Progenitor cell of endocrine pancreas (in vitro differentiated cells): ENCODE data around the gene BUD13. TPM values are rescaled to one million over a fixed set of nuclear protein-coding genes. Genes with fewer than 3 reads are reported as not detected.

Experiments
- DNase-seq: peaks from one replicate; pipeline ENCODE4 v3.0.0; 2021; ENCODE audit warnings: low spot score; ENCODE audit not compliant: unreplicated experiment
- H3K27ac Mint-ChIP-seq: 2 replicates; pipeline ENCODE4 v1.8.0; 2021; ENCODE audit warnings: mild to moderate bottlenecking, moderate library complexity, mixed read lengths
- H3K27me3 Mint-ChIP-seq: 2 replicates; pipeline ENCODE4 v1.8.0; 2021; ENCODE audit warnings: mixed read lengths
- H3K36me3 Mint-ChIP-seq: 2 replicates; pipeline ENCODE4 v1.8.0; 2022; ENCODE audit warnings: mixed read lengths; ENCODE audit not compliant: insufficient read depth
- H3K4me1 Mint-ChIP-seq: 2 replicates; pipeline ENCODE4 v1.8.0; 2021; ENCODE audit warnings: low read depth, mixed read lengths
- H3K4me3 Mint-ChIP-seq: 2 replicates; pipeline ENCODE4 v1.8.0; 2021; ENCODE audit warnings: low read depth, mild to moderate bottlenecking, moderate library complexity, mixed read lengths
- H3K9me3 Mint-ChIP-seq: 2 replicates; pipeline ENCODE4 v1.8.0; 2021; ENCODE audit warnings: low read depth, mixed read lengths
- CTCF ChIP-seq: fragments of 200-600 bp; sonication (generic); IDR thresholded peaks from one replicate; pipeline ENCODE4 v1.5.0; 2021; ENCODE audit warnings: antibody characterized with exemption, mild to moderate bottlenecking; ENCODE audit not compliant: unreplicated experiment
- total RNA-seq: library from RNA; stranded (reverse); gene quantifications from 2 replicates; pipeline ENCODE4 v1.2.1, GENCODE V29; 2021

Gene BUD13
- total RNA-seq, 1 donor from 2014 or later: 26.8 TPM

DNA sequence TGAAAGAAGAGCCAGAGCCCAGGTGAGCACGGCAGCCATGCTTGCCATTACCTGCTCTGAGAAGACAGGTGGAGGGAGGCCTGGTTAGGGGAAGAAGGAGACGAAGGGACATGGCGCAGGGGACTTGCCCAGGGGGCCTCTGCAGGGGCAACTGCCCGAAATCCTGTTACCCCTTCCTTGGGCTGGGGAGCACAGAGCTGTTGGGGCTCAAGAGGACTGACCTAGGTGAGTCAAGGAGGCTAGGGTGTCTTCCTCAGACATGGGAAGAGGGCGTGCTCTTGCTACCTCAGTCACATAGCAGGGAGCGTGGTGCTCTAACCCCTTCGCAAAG is 19.0 kb upstream of the BUD13 start, which contains the start of gene APOA5:
APOA5 (minus strand) TSS at position 67 of the 331 bp plus-strand sequence; CDS start at position 48, 19 bp downstream.
- no peak for TF ChIP-seq CTCF
- peaks cover 13% of the 10 kb centered on the region for H3K27me3 Mint-ChIP-seq
- H3K9me3 Mint-ChIP-seq: no peaks in the 10 kb centered on the region
- no peak for DNase-seq
- no peak within 1 kb of the TSS for H3K27ac Mint-ChIP-seq
- peaks cover 3% of the 10 kb centered on the region for H3K36me3 Mint-ChIP-seq
- H3K4me3 Mint-ChIP-seq: peak within 1 kb of the TSS; percentile 44
- peaks cover 20% of the 10 kb centered on the region for H3K4me1 Mint-ChIP-seq

DNA sequence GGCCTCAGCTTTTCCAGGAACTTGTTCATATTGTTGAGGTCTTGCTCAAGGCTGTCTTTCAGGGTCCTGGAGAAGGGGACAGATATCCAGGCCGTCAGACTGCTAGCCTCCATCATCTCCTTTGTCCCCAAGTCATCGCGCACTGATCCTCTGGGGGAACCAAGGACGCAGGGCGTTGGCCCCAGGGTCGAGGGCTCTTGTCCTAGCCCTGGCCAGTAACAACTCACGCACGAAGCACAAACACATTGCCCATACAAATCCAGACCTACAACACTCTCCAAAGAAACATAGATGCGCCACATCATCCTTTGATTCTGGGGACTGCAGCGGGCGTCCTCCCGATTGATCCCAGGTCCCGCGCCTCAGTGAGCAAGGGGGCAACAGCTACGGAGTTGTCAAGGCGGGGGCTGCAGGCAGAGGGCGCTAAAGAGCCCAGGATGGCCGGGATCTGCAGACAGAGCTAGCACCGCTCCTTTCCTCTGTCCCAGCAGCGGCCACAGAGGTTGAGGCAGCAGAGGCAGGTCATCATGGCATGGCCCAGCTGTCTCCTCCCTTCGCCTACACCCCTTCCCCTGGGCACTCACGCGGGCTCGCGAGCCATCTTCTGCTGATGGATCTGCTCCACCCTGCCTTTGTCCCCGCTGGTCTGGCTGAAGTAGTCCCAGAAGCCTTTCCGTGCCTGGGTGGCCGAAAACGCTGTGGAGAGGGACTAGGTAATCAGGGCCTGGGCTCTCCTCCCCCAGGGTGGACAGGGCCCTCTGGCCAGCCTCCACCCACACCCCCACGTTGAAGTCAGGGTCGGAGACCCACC is 18.4 kb upstream of the BUD13 start:
- no peak overlapping the region for H3K27ac Mint-ChIP-seq

DNA sequence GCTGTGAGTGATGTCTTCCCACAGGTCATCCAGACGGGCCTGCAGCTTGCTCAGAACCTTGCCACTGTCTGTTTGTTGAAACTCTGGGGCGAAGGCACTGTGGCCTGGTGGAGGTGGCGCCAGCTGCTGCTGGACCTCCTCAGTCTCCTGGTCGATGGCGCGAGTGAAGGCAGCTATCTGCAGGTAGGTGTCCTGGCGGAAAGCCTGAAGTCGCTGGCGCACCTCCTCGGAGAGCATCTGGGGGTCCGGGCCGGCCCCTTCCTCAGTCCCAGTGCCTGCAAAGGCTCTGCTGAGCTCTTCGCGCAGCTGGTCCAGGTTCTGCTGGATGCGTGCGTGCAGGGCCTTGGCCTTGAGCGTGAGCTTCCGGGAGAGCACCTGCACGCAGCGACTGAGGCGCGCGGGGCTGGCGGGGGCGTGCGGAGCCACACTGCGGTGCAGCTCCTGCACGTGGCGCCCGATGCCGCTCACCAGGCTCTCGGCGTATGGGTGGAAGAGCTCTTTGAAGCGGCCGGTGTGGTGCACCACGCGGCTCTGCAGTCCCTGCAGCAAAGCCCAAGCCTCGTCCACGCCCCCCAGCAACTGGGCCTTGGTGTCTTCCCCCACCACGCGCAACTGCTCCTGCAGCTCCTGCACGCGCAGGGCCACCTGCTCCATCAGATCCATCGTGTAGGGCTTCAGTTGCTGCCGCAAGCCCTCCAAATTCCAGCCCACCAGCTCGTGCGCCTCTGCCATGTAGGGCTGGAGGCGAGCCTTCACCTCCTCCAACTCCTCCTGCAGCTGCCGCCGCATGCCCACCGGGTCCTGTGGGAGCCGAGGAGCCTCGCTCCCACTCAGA is 17.6 kb upstream of the BUD13 start:
- no peak for TF ChIP-seq CTCF
- peaks cover 4% of the 10 kb centered on the region for H3K36me3 Mint-ChIP-seq
- H3K4me1 Mint-ChIP-seq: peaks cover 22% of the 10 kb centered on the region
- no peak overlapping the region for H3K4me3 Mint-ChIP-seq
- no peak overlapping the region for H3K27ac Mint-ChIP-seq
- H3K9me3 Mint-ChIP-seq: no peaks in the 10 kb centered on the region
- no peak for DNase-seq
- H3K27me3 Mint-ChIP-seq: peaks cover 13% of the 10 kb centered on the region

More for the DNA sequence above, 18.4 kb upstream of the BUD13 start:
- peak; percentile 83 for DNase-seq
- peak; percentile 94 for TF ChIP-seq CTCF
- peaks cover 3% of the 10 kb centered on the region for H3K36me3 Mint-ChIP-seq
- H3K4me3 Mint-ChIP-seq: peak overlapping the region; percentile 44
- H3K27me3 Mint-ChIP-seq: peaks cover 13% of the 10 kb centered on the region
- H3K9me3 Mint-ChIP-seq: no peaks in the 10 kb centered on the region
- peaks cover 22% of the 10 kb centered on the region for H3K4me1 Mint-ChIP-seq

- peaks cover 13% of the 10 kb centered on the region for H3K27me3 Mint-ChIP-seq
- peaks cover 15% of the 10 kb centered on the region for H3K36me3 Mint-ChIP-seq
- no peaks in the 10 kb centered on the region for H3K9me3 Mint-ChIP-seq
- peaks cover 22% of the 10 kb centered on the region for H3K4me1 Mint-ChIP-seq
- H3K4me3 Mint-ChIP-seq: peak overlapping the region; percentile 98
- TF ChIP-seq CTCF: no peak
- no peak for DNase-seq
- no peak overlapping the region for H3K27ac Mint-ChIP-seq
Observed at GRCh38 chr11:116788975-116789374, 16.2 kb upstream of the BUD13 start.

- no peak for DNase-seq
- TF ChIP-seq CTCF: no peak
- peak overlapping the region; percentile 98 for H3K4me3 Mint-ChIP-seq
- peaks cover 15% of the 10 kb centered on the region for H3K36me3 Mint-ChIP-seq
- peak overlapping the region; percentile 99 for H3K27ac Mint-ChIP-seq
- H3K9me3 Mint-ChIP-seq: no peaks in the 10 kb centered on the region
- H3K4me1 Mint-ChIP-seq: peaks cover 22% of the 10 kb centered on the region
- peaks cover 13% of the 10 kb centered on the region for H3K27me3 Mint-ChIP-seq
Observed at GRCh38 chr11:116788534-116788933, 15.7 kb upstream of the BUD13 start.
